Measurements from ENCODE around the gene MACROH2A2.
"Not testable (repeated sequence)": the region's sequence is repeated elsewhere in the genome, so short reads cannot be mapped to it uniquely, and the experiment has no call there.

MACROH2A2 gene

GRCh38 chr10:70146489-70147258 is 94.0 kb downstream of the MACROH2A2 start, which contains the start of gene TYSND1:
Gene TYSND1, minus strand, starts transcription at chr10:70146700. Its CDS starts 114 bp downstream, at chr10:70146586.
- H3K36me3 Mint-ChIP-seq (ENCODE audit: low read depth), result peaks cover 24% of the 10 kb centered on the region
- H3K4me3 Mint-ChIP-seq, result peak within 1 kb of the TSS; percentile 89 to 91 (median 91)
- TF ChIP-seq, protein P1, sequence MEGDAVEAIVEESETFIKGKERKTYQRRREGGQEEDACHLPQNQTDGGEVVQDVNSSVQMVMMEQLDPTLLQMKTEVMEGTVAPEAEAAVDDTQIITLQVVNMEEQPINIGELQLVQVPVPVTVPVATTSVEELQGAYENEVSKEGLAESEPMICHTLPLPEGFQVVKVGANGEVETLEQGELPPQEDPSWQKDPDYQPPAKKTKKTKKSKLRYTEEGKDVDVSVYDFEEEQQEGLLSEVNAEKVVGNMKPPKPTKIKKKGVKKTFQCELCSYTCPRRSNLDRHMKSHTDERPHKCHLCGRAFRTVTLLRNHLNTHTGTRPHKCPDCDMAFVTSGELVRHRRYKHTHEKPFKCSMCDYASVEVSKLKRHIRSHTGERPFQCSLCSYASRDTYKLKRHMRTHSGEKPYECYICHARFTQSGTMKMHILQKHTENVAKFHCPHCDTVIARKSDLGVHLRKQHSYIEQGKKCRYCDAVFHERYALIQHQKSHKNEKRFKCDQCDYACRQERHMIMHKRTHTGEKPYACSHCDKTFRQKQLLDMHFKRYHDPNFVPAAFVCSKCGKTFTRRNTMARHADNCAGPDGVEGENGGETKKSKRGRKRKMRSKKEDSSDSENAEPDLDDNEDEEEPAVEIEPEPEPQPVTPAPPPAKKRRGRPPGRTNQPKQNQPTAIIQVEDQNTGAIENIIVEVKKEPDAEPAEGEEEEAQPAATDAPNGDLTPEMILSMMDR (IDR thresholded peaks at IDR 0.05; ENCODE audit: unreplicated experiment in 3 of 3), result peak; percentile 58 to 59 (median 59)
- peak within 1 kb of the TSS; percentile 78 to 97 (median 93) for H3K27ac Mint-ChIP-seq
- peaks cover 4% of the 10 kb centered on the region for H3K27me3 Mint-ChIP-seq (ENCODE audit: low read depth)
- H3K9me3 Mint-ChIP-seq, result no peaks in the 10 kb centered on the region
- H3K4me1 Mint-ChIP-seq, result peaks cover 28% of the 10 kb centered on the region

DNA sequence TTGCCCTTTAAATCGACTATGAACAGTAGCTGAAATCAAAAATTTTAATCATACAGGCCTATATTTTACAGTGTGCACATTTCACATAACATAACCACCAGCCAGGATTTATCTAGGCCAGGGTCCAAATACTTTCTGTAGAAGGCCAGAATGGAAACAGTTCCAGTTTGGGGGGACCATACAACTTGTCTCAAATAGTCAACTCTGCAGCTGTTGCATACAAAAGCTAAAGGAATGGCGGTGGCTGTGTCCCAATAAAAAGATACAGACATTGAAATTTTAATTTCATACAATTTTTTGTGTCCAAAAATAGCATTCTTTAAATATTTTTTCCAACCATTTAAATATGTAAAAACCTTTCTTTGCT is 94.6 kb downstream of the MACROH2A2 start:
- H3K9me3 Mint-ChIP-seq, result no peaks in the 10 kb centered on the region
- H3K27me3 Mint-ChIP-seq (ENCODE audit: low read depth), result peaks cover 4% of the 10 kb centered on the region
- H3K36me3 Mint-ChIP-seq (ENCODE audit: low read depth), result peaks cover 30% of the 10 kb centered on the region
- peaks cover 28% of the 10 kb centered on the region for H3K4me1 Mint-ChIP-seq
- peak overlapping the region; percentile 78 to 97 (median 93) for H3K27ac Mint-ChIP-seq
- H3K4me3 Mint-ChIP-seq, result peak overlapping the region; percentile 81 to 86 (median 81)
- TF ChIP-seq, protein P1 (IDR thresholded peaks at IDR 0.05; ENCODE audit: unreplicated experiment in 3 of 3), result no peak

DNA sequence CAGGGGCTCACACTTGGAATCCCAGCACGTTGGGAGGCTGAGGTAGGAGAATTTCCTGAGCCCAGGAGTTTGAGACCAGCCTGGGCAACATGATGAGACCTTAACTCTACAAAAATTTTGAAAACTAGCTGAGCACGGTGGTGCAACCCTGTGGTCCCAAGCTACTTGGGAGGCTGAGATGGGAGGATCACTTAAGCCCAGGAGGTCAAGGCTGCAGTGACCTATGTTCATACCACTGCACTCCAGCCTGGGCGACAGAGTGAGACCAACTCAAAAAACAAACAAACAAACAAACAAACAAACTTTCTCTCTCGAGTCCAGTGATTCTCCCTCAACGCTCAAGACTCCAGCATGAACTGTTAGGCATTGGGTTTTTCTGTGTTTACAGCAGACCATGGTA is 95.9 kb downstream of the MACROH2A2 start:
- peaks cover 41% of the 10 kb centered on the region for H3K36me3 Mint-ChIP-seq (ENCODE audit: low read depth)
- H3K4me1 Mint-ChIP-seq, result peaks cover 28% of the 10 kb centered on the region
- peak overlapping the region in 2 of 3 experiments; percentile 62 to 67 for H3K27ac Mint-ChIP-seq
- no peaks in the 10 kb centered on the region for H3K9me3 Mint-ChIP-seq
- TF ChIP-seq, protein P1 (IDR thresholded peaks at IDR 0.05; ENCODE audit: unreplicated experiment in 3 of 3), result no peak
- peaks cover 4% of the 10 kb centered on the region for H3K27me3 Mint-ChIP-seq (ENCODE audit: low read depth)
- H3K4me3 Mint-ChIP-seq, result no peak overlapping the region

GRCh38 chr10:70155255-70155838 is 102.7 kb downstream of the MACROH2A2 start:
- peaks cover 76% of the 10 kb centered on the region for H3K36me3 Mint-ChIP-seq (ENCODE audit: low read depth)
- H3K4me1 Mint-ChIP-seq, result peaks cover 9% of the 10 kb centered on the region
- no peak overlapping the region for H3K4me3 Mint-ChIP-seq
- no peaks in the 10 kb centered on the region for H3K27me3 Mint-ChIP-seq (ENCODE audit: low read depth)
- TF ChIP-seq, protein P1 (IDR thresholded peaks at IDR 0.05; ENCODE audit: unreplicated experiment in 3 of 3), result no peak
- no peaks in the 10 kb centered on the region for H3K9me3 Mint-ChIP-seq
- H3K27ac Mint-ChIP-seq, result peak overlapping the region in 1 of 3 experiments; percentile 12

- TF ChIP-seq, protein P1 (IDR thresholded peaks at IDR 0.05; ENCODE audit: unreplicated experiment in 3 of 3), result no peak
- no peak overlapping the region for H3K4me3 Mint-ChIP-seq
- peaks cover 58% of the 10 kb centered on the region for H3K36me3 Mint-ChIP-seq (ENCODE audit: low read depth)
- peaks cover 21% of the 10 kb centered on the region for H3K4me1 Mint-ChIP-seq
- H3K27me3 Mint-ChIP-seq (ENCODE audit: low read depth), result no peaks in the 10 kb centered on the region
- no peaks in the 10 kb centered on the region for H3K9me3 Mint-ChIP-seq
- H3K27ac Mint-ChIP-seq, result peak overlapping the region in 1 of 3 experiments; percentile 31
These were observed 105.5 kb downstream of the MACROH2A2 start for GRCh38 chr10:70158113-70158512.

DNA sequence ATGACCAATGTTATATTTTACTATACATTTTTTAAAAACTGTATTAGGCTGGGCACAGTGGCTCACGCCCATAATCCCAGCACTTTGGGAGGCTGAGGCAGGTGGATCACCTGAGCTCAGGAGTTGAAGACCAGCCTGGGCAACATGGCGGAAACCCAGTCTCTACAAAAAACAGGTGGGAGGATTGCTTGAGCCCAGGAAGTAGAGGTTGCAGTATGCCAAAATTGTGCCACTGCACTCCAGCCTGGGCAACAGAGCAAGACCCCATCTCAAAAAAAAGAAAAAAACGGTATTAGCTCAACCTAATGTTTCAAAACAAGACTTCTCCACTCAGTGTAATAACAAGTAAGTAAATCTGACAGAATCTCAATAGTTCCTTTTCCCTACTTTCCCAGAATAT is 106.7 kb downstream of the MACROH2A2 start:
- H3K4me3 Mint-ChIP-seq; H3K27ac Mint-ChIP-seq; H3K27me3 Mint-ChIP-seq (ENCODE audit: low read depth); H3K9me3 Mint-ChIP-seq: not testable (repeated sequence)
- Mint-ChIP-seq H3K36me3 (ENCODE audit: low read depth) (peaks cover 53% of the 10 kb centered on the region), H3K4me1 (peaks cover 30% of the 10 kb centered on the region)
